GM21390 (cell line): ENCODE measurements around the gene IL1RL2.

ENCODE experiments used
- ATAC-seq: cut with Tn5 transposase; IDR thresholded peaks from one replicate; pipeline ENCODE4 v1.9.1; 2021; ENCODE audit not compliant: unreplicated experiment

Gene IL1RL2

DNA sequence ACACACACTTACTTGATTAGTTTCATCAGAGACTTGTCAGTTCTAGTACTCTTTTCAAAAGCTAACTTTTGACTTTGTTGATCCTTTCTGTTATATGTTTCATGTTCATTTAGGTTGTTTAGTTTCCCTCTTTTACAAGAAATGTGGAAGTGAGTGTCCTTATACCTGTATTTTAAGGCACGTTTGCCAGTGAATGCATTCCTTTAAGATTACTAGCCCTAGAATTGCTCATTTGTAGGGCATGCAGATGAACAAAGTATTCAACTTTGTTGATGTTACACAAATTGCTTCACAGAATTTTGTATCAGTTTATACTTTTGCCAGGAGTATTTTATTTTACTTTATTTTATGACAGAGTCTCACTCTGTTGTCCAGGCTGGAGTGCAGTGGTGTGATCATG, 6.3 kb downstream of the IL1RL2 start:
- ATAC-seq = no peak

DNA sequence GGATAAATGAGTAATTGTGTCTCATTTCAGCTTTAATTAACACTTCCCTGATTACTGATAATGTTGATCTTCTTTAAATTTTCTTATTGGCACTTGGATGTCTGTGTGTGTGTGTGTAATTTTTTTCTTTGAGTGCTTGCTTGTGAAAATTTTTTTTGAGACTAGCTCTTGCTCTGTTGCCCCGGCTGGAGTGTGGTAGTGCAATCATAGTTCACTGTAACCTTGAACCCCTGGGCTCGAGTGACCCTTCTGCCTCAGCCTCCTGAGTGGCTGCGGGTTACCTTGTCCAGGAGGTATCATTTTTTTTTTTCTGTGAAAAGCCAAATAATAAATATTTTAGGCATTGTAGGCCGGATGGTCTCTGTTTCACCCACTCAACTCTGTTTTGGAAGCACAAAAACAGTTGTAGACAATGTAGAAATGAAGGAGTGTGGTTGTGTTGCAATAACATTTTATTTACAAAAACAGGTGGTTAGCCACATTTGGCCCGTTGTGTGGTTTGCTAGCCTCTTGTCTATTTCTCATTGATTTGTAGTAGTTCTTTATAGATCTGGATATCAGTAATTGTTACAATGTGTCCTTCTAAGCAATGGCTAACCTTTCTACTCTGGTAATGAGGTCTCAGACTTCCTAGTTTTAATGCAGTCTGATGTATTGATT, 7.9 kb downstream of the IL1RL2 start:
- no peak for ATAC-seq

DNA sequence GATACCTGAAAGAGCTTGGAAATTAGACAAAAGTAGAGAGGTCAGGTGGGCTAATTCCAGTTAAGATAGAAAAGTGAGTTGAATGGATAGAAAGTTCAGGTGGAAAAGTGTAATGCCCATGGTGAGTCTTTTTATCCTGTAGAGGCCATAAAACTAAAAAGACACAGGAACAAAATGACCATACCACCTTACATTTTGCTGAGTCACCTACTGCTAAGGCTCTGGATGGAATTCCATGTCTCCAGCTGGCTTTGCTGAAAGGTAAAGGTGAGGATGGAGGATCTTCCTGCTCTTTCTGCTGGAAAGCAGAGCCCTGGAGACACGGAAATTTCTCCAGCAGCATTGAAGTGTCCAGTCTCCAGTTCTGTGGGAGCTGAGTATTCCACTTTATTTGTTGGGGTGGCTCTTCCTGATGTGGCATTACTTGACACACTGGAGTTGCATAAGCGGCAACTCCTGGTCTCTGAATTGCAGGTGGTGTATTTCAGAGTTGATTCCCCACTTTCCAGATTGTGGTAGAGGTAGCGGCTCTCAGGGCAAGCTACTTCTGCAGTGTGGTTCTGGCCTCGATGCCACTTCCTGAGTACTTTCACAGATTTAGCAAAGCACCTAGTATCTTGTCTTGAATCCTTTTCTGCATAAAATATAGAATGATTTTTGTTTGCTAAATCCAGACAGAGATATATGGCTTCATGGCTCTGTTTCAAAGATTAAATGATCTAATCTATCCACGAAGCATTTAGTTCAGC, 10.7 kb downstream of the IL1RL2 start:
- ATAC-seq = no peak

DNA sequence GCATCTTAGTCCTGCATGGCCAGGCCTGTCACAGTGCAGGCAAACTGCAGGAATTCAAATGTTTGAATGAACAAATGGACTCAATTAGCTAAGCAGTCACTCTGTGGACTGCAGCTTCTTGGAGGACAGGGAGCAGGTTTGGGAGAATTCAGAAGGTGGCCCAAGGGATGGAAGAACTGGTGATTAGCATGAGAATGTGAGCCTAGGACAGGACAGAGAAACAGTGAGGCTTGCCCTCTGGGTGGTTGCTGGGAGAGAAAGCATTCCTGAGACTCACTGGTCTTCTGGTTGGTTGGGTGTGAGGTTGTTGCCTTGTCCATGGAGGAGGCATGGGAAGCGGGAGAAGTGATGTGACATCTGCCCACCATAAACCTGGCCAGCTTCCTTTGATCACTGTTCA, 13.7 kb downstream of the IL1RL2 start:
- no peak for ATAC-seq

DNA sequence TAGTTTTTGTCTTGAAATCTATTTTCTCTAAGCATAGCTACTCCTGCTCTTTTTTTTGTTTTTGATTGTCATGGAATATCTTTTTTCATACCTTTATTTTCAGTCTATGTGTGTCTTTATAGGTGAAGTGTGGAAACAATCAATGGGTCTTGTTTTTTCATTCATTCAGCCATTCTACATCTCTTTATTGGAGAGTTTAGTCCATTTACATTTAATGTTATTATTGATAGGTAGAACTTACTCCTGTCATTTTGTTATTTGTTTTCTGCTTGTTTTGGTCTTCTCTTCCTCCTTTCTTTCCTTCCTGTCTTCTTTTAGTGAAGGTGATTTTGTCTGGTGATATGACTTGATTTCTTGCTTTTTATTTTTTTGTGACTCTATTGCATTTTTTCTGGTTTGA, 17.8 kb downstream of the IL1RL2 start:
- ATAC-seq = no peak

DNA sequence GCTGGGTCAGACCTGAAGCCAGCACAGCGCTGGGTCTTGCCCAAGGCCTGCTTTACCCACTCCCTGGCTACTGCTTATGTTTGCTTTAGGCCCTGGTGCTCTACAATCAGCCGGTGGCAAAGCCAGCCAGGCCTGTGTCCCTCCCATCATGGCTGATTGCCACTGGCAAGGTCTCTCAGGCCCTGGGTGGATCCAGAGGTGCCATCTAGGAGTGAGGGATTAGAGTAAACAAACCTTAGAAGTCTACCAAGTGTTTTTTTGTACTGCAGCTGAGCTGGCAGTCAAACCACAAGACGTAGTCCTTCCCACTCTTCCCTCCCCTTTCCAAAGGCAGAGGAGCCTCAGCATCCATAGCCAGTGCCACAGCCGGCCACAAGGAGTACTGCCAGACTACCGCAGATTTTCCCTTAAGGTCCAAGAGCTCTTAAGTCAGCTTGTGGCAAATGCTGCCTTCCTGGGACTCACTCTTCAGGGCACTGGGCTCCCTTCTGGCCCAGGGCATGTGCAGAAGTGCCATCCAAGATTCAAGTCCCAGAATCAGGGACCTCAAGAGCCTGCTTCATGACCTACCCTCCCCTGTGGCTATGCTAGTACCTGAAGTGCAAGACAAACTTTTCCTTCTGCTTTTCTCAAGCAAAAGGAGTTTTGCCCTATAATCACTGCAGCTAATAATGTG, 20.0 kb downstream of the IL1RL2 start:
- no peak for ATAC-seq

DNA sequence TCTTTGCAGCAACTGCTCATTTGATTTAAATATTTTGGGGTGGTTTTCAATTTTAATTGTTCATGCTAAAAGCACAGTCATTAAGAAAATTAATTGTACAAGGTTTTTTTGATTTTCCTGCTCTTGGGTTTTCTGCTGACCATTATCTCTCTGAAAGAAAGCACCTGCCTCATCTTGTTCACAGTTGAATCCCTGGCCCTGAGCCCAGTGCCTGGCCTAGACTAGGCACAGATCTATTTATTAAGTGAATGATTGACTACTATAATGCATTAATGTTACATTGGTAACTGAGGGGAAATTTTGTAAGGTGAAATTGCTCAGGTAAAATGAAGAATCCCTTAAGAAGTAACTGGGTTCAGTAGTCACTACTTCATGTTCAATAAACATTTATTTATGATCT, 22.0 kb downstream of the IL1RL2 start:
- no peak for ATAC-seq

DNA sequence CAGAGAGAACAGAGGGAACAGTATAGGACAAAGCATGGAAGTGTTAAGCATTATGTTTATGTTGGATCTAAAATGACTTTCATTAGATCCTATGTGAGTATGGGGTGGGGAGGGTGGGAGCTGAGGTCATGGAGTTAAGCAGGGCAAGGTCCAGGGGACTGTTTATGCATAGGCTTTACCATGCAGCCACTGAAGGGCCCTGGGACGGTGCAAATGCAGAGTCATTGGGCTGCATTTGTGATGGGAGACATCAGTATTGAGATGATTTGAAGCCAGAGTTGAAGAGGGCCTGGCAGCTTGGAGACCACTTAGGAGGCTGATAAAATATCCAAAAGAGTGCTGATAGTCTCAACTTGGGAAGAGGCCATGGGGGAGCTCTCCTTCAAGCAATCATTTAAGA, 22.7 kb downstream of the IL1RL2 start:
- no peak for ATAC-seq

DNA sequence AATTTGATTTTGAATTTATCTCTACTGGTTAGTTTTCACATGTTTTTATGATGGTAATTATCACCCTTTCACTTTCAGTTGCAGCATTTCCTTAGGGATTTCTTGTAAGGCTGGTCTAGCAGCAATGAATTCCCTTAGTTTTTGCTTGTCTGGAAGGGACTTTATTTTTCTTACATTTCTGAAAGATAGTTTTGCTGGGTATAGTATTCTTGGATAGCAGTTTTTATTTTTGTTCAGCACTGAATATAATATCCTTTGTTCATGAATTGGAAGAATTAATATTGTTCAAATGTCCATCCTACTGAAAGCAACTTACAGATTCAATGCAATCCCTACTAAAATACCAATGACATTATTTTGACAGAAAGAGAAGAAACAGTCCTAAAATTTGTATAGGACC, 30.2 kb downstream of the IL1RL2 start:
- no peak for ATAC-seq

DNA sequence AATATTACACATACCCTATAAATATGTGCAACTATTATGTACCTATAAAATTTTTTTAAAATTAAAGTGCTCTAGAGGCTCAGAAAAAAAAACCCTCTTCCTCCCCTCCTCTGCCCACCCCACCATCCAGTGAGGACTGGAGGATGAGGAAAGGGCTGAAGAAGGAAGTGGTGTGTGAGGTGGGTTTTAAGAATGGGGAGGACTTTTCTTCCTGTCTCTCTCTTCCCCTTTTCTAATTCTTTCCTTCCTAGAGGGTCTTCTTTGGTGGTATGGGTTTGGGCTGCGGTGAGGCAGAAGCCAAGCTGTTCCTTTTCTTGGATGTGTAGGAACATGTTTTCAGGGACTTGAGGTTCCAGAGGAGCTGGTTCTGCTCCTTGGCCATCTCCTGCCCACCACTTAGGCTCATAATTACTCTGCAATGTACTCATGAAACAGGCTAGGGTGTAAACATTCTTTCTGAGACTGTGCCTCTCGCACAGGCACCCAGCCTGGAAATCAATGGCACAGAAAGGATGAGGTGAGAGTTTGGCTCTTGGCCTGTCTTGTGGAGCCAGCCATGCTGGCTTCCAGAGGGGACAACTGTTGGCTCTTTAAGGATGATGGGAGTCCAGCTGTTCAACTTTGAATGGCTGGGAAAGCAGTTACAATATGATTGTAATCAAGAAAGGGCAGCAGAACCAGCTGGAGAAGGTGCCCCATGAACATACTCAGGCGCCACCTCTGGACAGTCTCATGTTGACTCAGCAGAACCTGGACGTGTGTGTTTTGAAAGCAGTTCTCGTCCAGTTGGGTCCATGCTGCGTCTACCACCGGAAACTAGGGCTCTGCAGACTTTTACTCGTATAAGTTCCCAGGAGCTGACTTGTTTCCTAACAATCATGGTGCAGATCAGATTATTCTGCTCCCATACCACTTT, 38.3 kb downstream of the IL1RL2 start:
- ATAC-seq = no peak

DNA sequence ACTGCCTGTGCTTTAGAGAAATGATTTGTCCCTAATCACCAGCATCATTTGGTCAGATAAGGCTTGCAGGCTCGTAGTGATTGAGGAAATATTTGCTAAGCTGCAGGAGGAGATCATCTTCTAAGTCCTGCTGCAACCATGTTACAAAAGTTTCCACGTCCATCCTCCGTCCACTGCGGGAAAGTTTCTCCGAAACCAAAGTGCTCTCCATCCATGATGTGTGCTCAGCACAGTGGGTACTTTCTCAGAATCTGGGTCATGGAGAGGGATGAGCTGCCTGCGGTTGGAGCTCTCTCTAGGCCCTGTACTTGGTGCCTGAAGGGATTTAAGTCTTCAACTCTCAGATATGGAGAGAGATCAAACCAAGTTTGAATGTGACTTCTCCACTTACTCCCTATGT, 39.3 kb downstream of the IL1RL2 start:
- no peak for ATAC-seq

DNA sequence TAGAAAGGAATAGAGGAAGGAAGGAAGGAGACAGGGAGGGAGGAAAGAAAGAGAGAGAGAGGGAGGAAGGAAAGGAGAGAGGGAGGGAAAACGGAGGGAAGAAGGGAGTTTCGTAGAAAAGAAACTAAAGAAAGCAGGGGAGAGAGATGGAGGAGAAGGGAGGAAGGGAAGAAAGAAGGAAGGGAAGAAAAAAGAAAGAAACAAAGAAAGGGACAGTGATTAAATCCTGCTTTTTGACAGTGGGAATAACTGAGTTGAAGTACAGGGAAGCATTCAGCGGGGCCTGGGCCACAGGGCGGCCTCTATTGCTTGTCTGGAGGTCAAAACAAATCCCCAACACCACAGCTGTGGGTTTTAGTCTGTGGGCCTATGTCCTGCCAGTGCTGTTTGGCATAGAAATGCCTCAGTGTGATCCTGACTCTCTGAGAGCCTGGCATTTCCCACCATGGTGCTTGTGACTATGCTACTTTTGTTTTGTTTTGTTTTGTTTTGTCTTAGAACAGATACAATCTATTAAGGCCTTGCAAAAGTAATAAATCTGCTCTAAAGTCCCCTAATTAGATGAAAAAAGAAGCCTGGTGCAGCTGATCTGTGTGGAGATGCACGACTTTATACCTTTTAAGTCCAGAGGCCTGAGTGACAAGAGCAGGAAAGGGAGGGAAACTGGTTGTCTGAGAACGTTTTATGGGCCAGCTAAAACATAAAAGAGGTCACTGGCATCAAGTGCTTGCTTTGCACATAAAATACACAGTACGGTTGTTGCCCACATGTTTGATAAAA, 40.0 kb downstream of the IL1RL2 start:
- ATAC-seq = no peak

DNA sequence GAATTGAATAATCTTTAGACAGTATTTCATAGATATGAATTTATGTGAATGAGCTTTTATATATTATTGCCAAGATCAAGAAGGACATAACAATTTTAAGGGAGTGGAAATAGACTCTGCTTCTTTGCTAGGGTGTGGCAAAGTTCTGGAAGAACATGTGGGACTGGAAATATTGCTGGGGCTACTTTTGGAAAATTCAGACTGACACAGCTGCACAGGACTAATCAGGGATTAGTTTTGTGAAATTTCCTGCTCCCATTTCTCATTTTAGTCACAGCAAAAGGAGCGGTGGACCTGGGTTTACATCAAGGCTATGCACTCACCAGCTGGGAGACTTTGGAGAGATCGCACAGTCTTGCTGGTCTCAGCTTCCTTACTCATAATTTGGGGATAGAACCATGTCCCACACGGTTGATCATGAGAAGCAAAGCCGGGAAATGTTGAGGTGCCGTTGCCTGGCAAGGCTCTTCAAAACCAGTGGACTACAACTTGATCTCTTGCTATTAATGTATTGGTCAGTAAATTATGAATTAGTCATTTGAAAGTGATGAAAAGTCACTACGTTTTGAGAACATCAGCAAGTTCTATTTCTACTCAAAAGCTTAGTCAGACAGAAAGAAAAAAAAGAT, 42.4 kb downstream of the IL1RL2 start:
- no peak for ATAC-seq

DNA sequence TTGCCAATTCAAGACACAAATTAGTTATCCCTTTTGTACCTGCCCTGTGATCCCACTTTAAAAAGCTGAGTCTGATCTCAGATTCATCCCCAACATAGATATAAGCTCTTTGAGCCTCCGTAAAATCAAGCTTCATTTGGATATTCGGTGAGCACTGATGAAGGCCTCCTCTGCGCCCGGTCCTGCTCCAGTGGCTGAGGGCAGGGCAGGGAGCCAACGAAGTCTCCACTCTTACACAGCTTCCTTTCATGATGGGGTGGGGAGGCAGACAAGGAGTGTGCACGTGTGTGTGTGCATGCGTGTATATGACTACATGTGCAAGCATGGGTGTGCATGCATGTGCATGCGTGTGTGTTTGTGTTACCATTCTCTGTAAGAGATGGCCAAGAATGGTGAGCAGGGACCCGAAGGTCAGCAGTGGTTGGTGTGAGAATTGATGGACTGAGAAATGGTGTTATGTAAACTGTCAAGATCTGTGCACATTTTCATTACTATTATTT, 43.6 kb downstream of the IL1RL2 start:
- ATAC-seq = no peak

DNA sequence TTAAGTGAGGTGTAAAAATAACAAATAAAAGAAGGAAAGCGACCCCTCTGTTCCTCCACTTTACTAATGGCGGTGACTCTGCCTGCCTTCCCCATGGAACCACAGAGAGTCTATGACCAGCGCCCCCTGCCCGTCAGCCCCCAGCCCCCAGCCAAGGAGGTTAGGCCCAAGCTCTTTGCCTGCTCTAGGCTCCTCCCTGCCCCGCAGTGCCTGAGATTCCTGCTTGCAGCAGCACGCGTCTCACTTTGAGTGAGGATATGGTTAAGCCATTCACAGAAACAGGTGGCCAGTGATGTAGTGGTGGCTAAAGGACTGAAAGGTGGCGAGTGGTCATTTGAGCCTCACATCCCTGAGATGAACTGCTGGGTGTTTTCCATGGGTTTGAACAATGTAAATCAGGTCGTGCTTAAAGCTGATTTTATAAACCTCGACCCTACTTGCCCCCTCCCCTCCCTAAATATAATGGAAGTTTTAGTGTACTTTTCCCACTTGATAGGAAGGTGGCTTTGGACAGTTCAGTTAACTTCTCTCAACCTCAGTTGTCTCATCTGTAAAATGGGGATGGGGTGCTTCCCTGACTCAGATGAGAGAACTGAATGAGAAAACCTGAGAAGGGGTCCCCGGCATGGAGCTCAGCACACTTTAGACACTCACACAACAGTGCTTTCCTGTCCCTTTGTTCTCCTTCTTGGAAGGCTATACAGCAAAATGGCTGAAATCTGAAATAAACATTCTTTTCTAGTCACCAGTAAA, 46.5 kb downstream of the IL1RL2 start:
- no peak for ATAC-seq

DNA sequence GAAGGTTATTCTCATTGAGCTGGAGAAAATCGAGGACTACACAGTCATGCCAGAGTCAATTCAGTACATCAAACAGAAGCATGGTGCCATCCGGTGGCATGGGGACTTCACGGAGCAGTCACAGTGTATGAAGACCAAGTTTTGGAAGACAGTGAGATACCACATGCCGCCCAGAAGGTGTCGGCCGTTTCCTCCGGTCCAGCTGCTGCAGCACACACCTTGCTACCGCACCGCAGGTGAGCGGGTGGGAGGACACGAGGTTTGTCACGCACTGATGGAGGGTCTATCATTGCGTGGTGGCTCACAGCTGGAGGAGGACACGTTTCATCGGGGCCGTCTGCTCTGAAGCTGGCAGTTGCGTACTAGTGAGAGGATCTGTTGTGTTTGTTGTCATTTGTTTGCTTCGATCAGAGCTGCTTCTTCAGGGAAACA, 48.2 kb downstream of the IL1RL2 start:
- no peak for ATAC-seq

DNA sequence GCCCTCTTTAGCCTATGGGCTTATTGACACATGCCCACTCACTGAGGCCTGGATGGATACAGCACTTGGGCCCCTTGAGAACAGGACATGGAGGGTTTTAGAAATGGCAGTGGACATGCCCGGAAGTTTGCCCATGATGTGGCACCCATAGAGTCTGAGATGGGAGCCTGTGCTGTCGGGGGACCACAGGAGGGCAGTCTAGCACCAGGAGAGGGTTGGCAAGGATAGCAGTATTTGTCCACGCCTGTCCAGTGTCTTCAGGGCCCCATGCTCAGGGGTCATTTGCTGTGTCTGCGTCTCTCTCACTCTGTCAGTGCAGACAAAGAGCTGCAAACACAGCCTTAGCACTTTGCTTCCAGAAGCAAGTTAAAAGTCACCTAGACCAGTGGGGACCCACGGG, 48.7 kb downstream of the IL1RL2 start:
- ATAC-seq = no peak

DNA sequence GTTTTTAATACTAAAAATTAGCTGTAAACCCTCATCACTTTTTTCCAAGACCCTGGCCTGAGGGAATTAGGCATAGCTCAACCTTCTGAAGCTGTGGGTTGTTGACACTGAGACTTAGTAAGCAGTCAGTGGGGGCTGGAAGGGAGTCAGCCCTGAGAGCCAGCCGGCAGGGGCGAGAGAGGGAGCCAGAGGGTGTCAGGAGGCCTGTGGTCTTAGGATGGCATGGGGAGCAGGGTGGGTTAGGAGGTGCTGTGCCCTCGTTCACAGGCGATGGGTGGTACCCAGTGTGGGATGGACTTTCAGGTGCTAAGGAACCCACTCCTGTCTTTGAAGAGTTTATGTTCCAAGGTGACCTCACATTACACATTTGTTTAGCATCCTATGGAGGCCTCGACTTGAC, 49.3 kb downstream of the IL1RL2 start:
- ATAC-seq = no peak

DNA sequence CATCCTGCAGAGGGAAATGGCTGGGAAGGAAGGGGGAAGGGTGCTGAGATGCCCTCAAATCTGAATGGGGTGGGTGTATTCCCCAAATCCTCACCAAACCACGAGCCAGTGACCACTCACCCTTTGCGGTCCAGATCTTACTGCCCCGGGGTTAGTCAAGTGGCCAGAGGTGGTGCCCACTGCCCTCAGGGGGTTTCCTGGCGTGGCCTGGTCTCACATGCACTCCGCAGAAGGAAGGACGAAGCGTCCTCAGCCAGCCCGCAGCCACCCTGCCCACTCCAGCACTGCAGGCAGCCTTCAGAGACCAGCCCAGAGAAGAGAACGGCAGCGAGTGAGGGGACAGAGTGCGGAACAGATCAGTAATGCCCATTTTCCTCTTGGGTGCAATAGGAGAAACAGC, 50.4 kb downstream of the IL1RL2 start:
- ATAC-seq = no peak
